GM12891 (cell line): Measurements from ENCODE around the gene HEYL.

Experiments
- DNase-seq: peaks from one replicate; pipeline ENCODE4 v3.0.0; 2011; ENCODE audit warnings: low spot score; ENCODE audit not compliant: insufficient read length
- FAIRE-seq: peaks from 2 replicates; lab custom pipeline; 2011; peaks lifted over from hg19 to GRCh38; lab: Jason Lieb, UNC
- PAX5 ChIP-seq: IDR thresholded peaks from 2 replicates; pipeline ENCODE4 v1.6.1; 2011; ENCODE audit warnings: low read length, moderate library complexity, mild to moderate bottlenecking; ENCODE audit not compliant: insufficient read depth, severe bottlenecking
- POLR2A ChIP-seq: IDR thresholded peaks from 2 replicates; pipeline ENCODE4 v1.6.1; 2011; ENCODE audit warnings: low read depth, low read length, control low read depth
- POLR2AphosphoS5 ChIP-seq: IDR thresholded peaks from 2 replicates; pipeline ENCODE4 v1.6.1; 2011; ENCODE audit warnings: low read depth, low read length, control low read depth
- POU2F2 ChIP-seq: IDR thresholded peaks from 2 replicates; pipeline ENCODE4 v1.6.1; 2011; ENCODE audit warnings: low read depth, mild to moderate bottlenecking, control low read depth, low read length, moderate library complexity
- SPI1 ChIP-seq: IDR thresholded peaks from 2 replicates; pipeline ENCODE4 v1.6.1; 2011; ENCODE audit warnings: low read depth, low read length, control low read depth
- TAF1 ChIP-seq: IDR thresholded peaks from 2 replicates; pipeline ENCODE4 v1.6.1; 2011; ENCODE audit warnings: low read depth, low read length, control low read depth

Gene HEYL

GRCh38 chr1:39680751-39681150 lies 41.3 kb upstream of the HEYL start:
- TF ChIP-seq POLR2AphosphoS5 = no peak
- no peak for FAIRE-seq
- DNase-seq = no peak

- FAIRE-seq = no peak
- DNase-seq = no peak
- TF ChIP-seq PAX5 (no peak), TAF1 (no peak), POU2F2 (no peak), POLR2AphosphoS5 (no peak), SPI1 (no peak)
Measured at GRCh38 chr1:39679821-39680220, 40.4 kb upstream of the HEYL start.

- DNase-seq (no peak), FAIRE-seq (no peak)
- no peak for TF ChIP-seq PAX5
- TF ChIP-seq POU2F2 = no peak
- TF ChIP-seq POLR2AphosphoS5 = no peak
- no peak for TF ChIP-seq POLR2A
- no peak for TF ChIP-seq SPI1
- no peak for TF ChIP-seq TAF1
Measured at GRCh38 chr1:39678889-39679288, 39.4 kb upstream of the HEYL start.

- FAIRE-seq = no peak
- TF ChIP-seq POLR2A = no peak
- TF ChIP-seq POU2F2 = no peak
- no peak for TF ChIP-seq SPI1
- TF ChIP-seq POLR2AphosphoS5 = no peak
- TF ChIP-seq PAX5 = no peak
- TF ChIP-seq TAF1 = no peak
- no peak for DNase-seq
Measured at GRCh38 chr1:39677645-39678044, 38.2 kb upstream of the HEYL start.

- no peak for TF ChIP-seq POU2F2
- TF ChIP-seq SPI1 = no peak
- no peak for TF ChIP-seq PAX5
- TF ChIP-seq POLR2AphosphoS5 = no peak
- no peak for TF ChIP-seq POLR2A
- no peak for TF ChIP-seq TAF1
- DNase-seq = no peak
- FAIRE-seq = no peak
Measured at GRCh38 chr1:39676948-39677548, 37.6 kb upstream of the HEYL start.

- FAIRE-seq (no peak), DNase-seq (no peak)
- TF ChIP-seq SPI1 (no peak), POU2F2 (no peak), POLR2AphosphoS5 (no peak), PAX5 (no peak), TAF1 (no peak), POLR2A (no peak)
Measured at GRCh38 chr1:39675220-39675619, 35.8 kb upstream of the HEYL start.

GRCh38 chr1:39673215-39673614 lies 33.8 kb upstream of the HEYL start:
- DNase-seq = no peak
- no peak for FAIRE-seq
- TF ChIP-seq PAX5 (no peak), POLR2A (no peak), POLR2AphosphoS5 (no peak), TAF1 (no peak), POU2F2 (no peak), SPI1 (no peak)

- FAIRE-seq (peak; percentile 31), DNase-seq (no peak)
- no peak for TF ChIP-seq TAF1
- TF ChIP-seq SPI1 = no peak
- no peak for TF ChIP-seq POLR2AphosphoS5
- no peak for TF ChIP-seq PAX5
- no peak for TF ChIP-seq POLR2A
- no peak for TF ChIP-seq POU2F2
Measured at GRCh38 chr1:39672551-39672947, 33.1 kb upstream of the HEYL start.

GRCh38 chr1:39671793-39672550 lies 32.5 kb upstream of the HEYL start, which contains the start of gene NT5C1A:
TSS of gene NT5C1A (minus strand) at chr1:39672107. CDS start at chr1:39672038, 69 bp downstream.
- DNase-seq (peak; percentile 65), FAIRE-seq (peak; percentile 70)
- TF ChIP-seq POU2F2 = no peak
- no peak for TF ChIP-seq SPI1
- no peak for TF ChIP-seq TAF1
- TF ChIP-seq POLR2AphosphoS5 = no peak
- TF ChIP-seq PAX5 = no peak
- no peak for TF ChIP-seq POLR2A

GRCh38 chr1:39671433-39671792 lies 32.0 kb upstream of the HEYL start:
- DNase-seq = no peak
- TF ChIP-seq POLR2A (no peak), TAF1 (no peak), POLR2AphosphoS5 (no peak), POU2F2 (no peak), SPI1 (no peak), PAX5 (no peak)
- no peak for FAIRE-seq
